HTERT RPE-1 (cell line): ENCODE results near the gene TMPRSS11E.
"Not testable (repeated sequence)": the region's sequence is repeated elsewhere in the genome, so short reads cannot be mapped to it uniquely, and the experiment has no call there.

Experiments
- in situ Hi-C: fragments of 300-500 bp; cut with MboI; formaldehyde crosslinking; loops from 4 replicates; pipeline ENCODE4 v1.14.3; 2020; ENCODE audit warnings: low sequenced_read_pairs

Gene TMPRSS11E

GRCh38 chr4:68460085-68460484, 12.8 kb downstream of the TMPRSS11E start:
- in situ Hi-C loops: no loop called here

- in situ Hi-C loops: no loop called here
Observed at GRCh38 chr4:68461790-68462189, 14.5 kb downstream of the TMPRSS11E start.

DNA sequence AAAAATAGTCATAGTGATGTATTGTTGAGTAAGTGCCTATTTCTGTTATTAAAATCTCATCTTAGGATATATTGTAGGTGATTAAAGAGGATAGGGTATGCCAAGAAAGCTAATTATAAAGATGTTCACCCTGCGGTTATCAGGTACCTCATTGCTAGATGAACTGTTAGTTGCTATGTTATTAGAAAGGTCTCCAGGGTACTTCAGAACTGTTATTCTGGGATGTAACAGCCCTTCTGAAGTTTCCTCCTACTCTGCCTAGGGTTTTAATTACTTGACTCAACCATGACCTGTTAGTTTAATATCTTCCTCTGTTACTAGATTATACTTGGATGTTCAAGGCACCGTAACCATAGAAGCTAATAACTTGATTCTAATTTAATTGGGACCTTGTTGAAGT, 15.4 kb downstream of the TMPRSS11E start:
- in situ Hi-C loops: no loop called here

DNA sequence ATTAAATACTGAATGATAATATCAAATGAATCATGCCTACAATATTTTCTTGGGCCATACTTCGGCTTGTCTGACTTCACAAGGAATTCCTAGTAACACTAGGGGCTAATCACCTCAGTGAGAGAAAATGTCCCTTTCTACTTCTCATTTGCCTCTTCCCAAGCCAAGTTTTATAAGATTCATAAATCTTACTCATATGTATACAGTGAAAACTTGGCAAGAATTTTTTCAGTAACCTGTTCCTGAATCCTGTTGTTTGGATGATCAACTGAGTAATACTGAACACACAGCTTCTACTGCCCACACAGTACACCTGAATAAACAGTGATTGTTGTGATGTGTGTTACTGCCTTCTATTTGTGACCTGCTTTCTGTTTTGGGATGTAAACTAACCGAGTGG, 16.5 kb downstream of the TMPRSS11E start:
- in situ Hi-C loops: no loop called here

DNA sequence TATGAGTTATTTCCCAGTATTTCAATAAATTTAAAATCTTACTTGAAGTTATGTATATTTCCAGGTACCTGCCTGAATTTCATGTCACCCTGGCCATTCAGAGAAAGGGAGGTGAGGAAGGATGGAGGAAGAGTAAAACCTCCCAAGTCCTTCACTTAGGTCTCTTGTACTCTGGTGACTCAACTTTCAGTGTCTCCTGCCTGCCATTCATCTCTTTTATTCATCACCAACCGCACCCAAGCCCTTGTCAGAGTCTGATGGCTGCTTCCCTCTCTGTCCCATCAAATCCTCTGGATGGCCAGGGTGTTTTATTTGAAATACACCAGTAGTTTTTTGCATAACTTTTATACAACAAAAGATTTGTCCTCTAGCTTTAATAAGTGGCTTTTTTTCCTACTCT, 17.8 kb downstream of the TMPRSS11E start:
- in situ Hi-C loops: no loop called here

GRCh38 chr4:68466185-68466584, 18.9 kb downstream of the TMPRSS11E start:
- in situ Hi-C loops: no loop called here

GRCh38 chr4:68466751-68467150, 19.5 kb downstream of the TMPRSS11E start:
- in situ Hi-C loops: no loop called here

DNA sequence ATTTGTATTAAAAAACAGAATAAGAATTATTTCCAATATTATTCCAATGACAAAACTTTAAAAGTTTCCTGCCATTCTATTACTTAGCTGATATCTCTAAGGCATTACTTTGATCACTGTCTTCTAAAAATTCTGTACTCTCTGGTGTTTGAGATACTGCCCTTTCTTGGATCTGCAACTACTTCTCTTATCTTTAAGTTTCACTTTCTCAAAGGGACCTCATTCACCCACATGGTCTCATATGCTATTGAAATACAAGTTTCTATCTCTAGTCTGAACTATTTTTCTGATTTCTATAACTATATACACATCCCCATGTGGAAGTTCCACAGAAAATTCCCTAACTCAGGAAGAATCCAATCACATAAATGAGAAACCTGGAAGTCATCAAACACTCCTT, 22.2 kb downstream of the TMPRSS11E start:
- in situ Hi-C loops: no loop called here

GRCh38 chr4:68476191-68476590, 28.9 kb downstream of the TMPRSS11E start:
- in situ Hi-C loops: no loop called here

GRCh38 chr4:68489338-68489737, 42.1 kb downstream of the TMPRSS11E start:
- in situ Hi-C loops: no loop called here

GRCh38 chr4:68490826-68491457, 43.7 kb downstream of the TMPRSS11E start:
- in situ Hi-C loops: no loop called here

DNA sequence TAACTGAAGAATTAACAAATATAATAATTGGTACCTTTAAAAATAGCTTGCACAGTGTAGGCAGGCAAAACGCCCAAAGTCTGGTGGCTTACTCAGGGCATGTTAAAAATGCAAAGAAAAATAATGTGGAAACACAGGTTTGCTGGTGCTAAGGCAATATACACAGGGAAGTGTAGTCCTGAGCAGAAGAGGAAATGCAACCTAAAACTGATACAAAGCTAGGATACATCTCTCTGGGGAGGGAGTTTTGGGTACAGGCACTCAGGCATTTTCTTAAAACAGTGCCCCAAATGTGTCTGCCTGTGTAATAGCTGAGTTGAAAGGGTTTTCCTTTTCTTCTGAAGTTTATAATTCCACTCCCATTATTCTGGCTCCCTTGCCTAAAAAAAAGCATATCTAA, 47.4 kb downstream of the TMPRSS11E start:
- in situ Hi-C loops: no loop called here

- in situ Hi-C loops: no loop called here
Observed at GRCh38 chr4:68498413-68499007, 51.2 kb downstream of the TMPRSS11E start.

- in situ Hi-C loops: no loop called here
Observed at GRCh38 chr4:68499021-68499420, 51.8 kb downstream of the TMPRSS11E start.

- in situ Hi-C loops: not testable (repeated sequence)
Observed at GRCh38 chr4:68503462-68503861, 56.2 kb downstream of the TMPRSS11E start.

DNA sequence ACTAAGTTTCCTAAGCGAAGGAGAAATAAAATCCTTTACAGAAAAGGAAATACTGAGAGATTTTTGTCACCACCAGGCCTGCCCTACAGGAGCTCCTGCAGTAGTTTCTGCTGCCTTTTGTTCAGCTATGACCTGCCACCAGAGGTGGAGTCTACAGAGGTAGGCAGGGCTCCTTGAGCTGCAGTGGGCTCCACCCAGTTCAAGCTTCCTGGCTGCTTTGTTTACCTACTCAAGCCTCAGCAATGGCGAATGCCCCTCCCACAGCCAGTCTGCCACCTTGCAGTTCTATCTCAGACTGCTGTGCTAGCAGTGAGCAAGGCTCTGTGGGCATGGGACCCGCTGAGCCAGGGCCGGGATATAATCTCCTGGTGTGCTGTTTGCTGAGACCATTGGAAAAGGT, 57.6 kb downstream of the TMPRSS11E start:
- in situ Hi-C loops: not testable (repeated sequence)

- in situ Hi-C loops: not testable (repeated sequence)
Observed at GRCh38 chr4:68505452-68505851, 58.2 kb downstream of the TMPRSS11E start.

- in situ Hi-C loops: no loop called here
Observed at GRCh38 chr4:68518889-68519288, 71.6 kb downstream of the TMPRSS11E start.

DNA sequence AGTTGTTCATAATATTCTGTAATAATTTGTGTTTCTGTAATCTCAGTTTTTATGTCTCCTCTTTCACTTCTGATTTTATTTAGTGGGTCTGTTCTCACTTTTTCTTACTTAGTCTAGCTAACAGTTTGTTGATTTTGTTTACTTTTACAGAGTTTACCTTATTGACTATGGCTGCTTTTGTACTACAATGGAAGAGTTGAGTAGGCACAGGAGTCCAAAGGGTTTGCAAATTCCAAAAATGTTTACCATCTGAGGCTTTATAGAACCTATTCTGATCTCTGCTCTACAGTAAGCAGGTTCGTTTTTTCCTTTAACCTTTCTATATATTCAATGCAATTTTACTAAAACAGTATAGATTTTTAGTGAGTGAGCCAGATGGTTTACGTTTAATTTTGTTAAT, 73.7 kb downstream of the TMPRSS11E start:
- in situ Hi-C loops: no loop called here

- in situ Hi-C loops: not testable (repeated sequence)
Observed at GRCh38 chr4:68522232-68522631, 75.0 kb downstream of the TMPRSS11E start.

DNA sequence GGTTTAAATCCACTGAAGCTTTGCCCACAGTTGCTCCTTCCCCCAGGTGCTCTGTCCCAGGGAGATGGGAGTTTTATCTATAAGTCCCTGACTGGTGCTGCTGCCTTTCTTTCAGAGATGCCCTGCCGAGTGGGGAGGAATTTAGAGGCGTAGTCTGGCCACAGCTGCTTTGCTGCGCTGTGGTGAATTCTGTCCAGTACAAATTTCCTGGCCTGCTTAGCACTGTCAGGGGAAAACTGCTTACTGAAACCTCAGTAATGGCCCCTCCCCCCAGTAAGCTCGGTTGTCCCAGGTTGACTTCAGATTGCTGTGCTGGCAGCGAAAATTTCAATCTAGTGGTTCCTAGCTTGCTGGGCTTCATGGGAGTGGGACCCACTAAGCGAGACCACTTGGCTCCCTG, 88.7 kb downstream of the TMPRSS11E start:
- in situ Hi-C loops: no loop called here

- in situ Hi-C loops: no loop called here
Observed at GRCh38 chr4:68536375-68536774, 89.1 kb downstream of the TMPRSS11E start.

- in situ Hi-C loops: not testable (repeated sequence)
Observed at GRCh38 chr4:68542742-68543141, 95.5 kb downstream of the TMPRSS11E start.
